MV-4-11 (cell line): ENCODE data around the gene BMPR1A.

Source experiments
- DNase-seq: peaks from one replicate; lab custom pipeline; 2025; lab: John Stamatoyannopoulos, UW

Gene BMPR1A

GRCh38 chr10:86802473-86803108 is 46.2 kb downstream of the BMPR1A start:
- DNase-seq: no peak

GRCh38 chr10:86803156-86803555 is 46.7 kb downstream of the BMPR1A start:
- DNase-seq: no peak

GRCh38 chr10:86804805-86805204 is 48.4 kb downstream of the BMPR1A start:
- no peak for DNase-seq

GRCh38 chr10:86813101-86813500 is 56.7 kb downstream of the BMPR1A start:
- DNase-seq: no peak

- DNase-seq: no peak
Observed at GRCh38 chr10:86813982-86814381, 57.6 kb downstream of the BMPR1A start.

GRCh38 chr10:86815035-86815617 is 58.7 kb downstream of the BMPR1A start:
- DNase-seq: no peak

- DNase-seq: no peak
Observed at GRCh38 chr10:86815640-86816039, 59.2 kb downstream of the BMPR1A start.

- DNase-seq: no peak
Observed at GRCh38 chr10:86817246-86817645, 60.8 kb downstream of the BMPR1A start.

- no peak for DNase-seq
Observed at GRCh38 chr10:86819567-86819966, 63.1 kb downstream of the BMPR1A start.

GRCh38 chr10:86820509-86820908 is 64.1 kb downstream of the BMPR1A start:
- no peak for DNase-seq

- no peak for DNase-seq
Observed at GRCh38 chr10:86821388-86821999, 65.1 kb downstream of the BMPR1A start.

- no peak for DNase-seq
Observed at GRCh38 chr10:86823565-86823964, 67.1 kb downstream of the BMPR1A start.

- no peak for DNase-seq
Observed at GRCh38 chr10:86824151-86824550, 67.7 kb downstream of the BMPR1A start.

GRCh38 chr10:86825366-86825765 is 68.9 kb downstream of the BMPR1A start:
- DNase-seq: no peak

- DNase-seq: no peak
Observed at GRCh38 chr10:86827639-86828038, 71.2 kb downstream of the BMPR1A start.

- no peak for DNase-seq
Observed at GRCh38 chr10:86828145-86828544, 71.7 kb downstream of the BMPR1A start.

- no peak for DNase-seq
Observed at GRCh38 chr10:86829472-86829871, 73.1 kb downstream of the BMPR1A start.

- no peak for DNase-seq
Observed at GRCh38 chr10:86830043-86830591, 73.7 kb downstream of the BMPR1A start.

GRCh38 chr10:86833969-86834368 is 77.5 kb downstream of the BMPR1A start:
- DNase-seq: no peak

- DNase-seq: no peak
Observed at GRCh38 chr10:86836044-86836443, 79.6 kb downstream of the BMPR1A start.

GRCh38 chr10:86837663-86838062 is 81.2 kb downstream of the BMPR1A start:
- DNase-seq: no peak

- no peak for DNase-seq
Observed at GRCh38 chr10:86840498-86840897, 84.1 kb downstream of the BMPR1A start.

- DNase-seq: no peak
Observed at GRCh38 chr10:86846088-86846487, 89.7 kb downstream of the BMPR1A start.
